OCI-LY1 (cell line): ENCODE data around the gene KMO.

ENCODE experiments used
- EZH2 ChIP-seq: fragments of 200-600 bp; sonication (generic), shearing (Covaris generic); IDR thresholded peaks from 2 replicates; pipeline ENCODE4 v1.8.0; 2017; ENCODE audit warnings: borderline replicate concordance, mixed run types, mild to moderate bottlenecking, antibody characterized with exemption, low read length, moderate library complexity, mixed read lengths
- TF ChIP-seq, protein P1 (sequence below): fragments of 200-600 bp; sonication (generic), shearing (Covaris generic); IDR thresholded peaks from 2 replicates; pipeline ENCODE4 v1.5.1; 2017; ENCODE audit warnings: mild to moderate bottlenecking, antibody characterized with exemption, low read length, moderate library complexity, mixed read lengths

GRCh38 chr1:241637046-241637590, 104.9 kb downstream of the KMO start:
- TF ChIP-seq, protein P1, sequence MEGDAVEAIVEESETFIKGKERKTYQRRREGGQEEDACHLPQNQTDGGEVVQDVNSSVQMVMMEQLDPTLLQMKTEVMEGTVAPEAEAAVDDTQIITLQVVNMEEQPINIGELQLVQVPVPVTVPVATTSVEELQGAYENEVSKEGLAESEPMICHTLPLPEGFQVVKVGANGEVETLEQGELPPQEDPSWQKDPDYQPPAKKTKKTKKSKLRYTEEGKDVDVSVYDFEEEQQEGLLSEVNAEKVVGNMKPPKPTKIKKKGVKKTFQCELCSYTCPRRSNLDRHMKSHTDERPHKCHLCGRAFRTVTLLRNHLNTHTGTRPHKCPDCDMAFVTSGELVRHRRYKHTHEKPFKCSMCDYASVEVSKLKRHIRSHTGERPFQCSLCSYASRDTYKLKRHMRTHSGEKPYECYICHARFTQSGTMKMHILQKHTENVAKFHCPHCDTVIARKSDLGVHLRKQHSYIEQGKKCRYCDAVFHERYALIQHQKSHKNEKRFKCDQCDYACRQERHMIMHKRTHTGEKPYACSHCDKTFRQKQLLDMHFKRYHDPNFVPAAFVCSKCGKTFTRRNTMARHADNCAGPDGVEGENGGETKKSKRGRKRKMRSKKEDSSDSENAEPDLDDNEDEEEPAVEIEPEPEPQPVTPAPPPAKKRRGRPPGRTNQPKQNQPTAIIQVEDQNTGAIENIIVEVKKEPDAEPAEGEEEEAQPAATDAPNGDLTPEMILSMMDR = no peak
- no peak for TF ChIP-seq EZH2
